ENCODE data around the gene ICE1.
"Not testable (repeated sequence)": the region's sequence is repeated elsewhere in the genome, so short reads cannot be mapped to it uniquely, and the experiment has no call there.

Gene ICE1

GRCh38 chr5:5421961-5422818 is at the start of gene ICE1:
ICE1 (plus strand) TSS chr5:5422677; CDS start chr5:5422916, 239 bp downstream.
- peak; percentile 95 for DNase-seq

GRCh38 chr5:5372930-5373329 is 49.5 kb upstream of the ICE1 start:
- DNase-seq = no peak

GRCh38 chr5:5373351-5373989 is 49.0 kb upstream of the ICE1 start:
- DNase-seq = no peak

- DNase-seq = no peak
Observed at GRCh38 chr5:5374009-5374715, 48.3 kb upstream of the ICE1 start.

GRCh38 chr5:5377780-5378179 is 44.7 kb upstream of the ICE1 start:
- no peak for DNase-seq

GRCh38 chr5:5378531-5378930 is 43.9 kb upstream of the ICE1 start:
- DNase-seq = no peak

- no peak for DNase-seq
Observed at GRCh38 chr5:5380298-5380697, 42.2 kb upstream of the ICE1 start.

- no peak for DNase-seq
Observed at GRCh38 chr5:5381310-5381913, 41.1 kb upstream of the ICE1 start.

- DNase-seq = no peak
Observed at GRCh38 chr5:5383461-5383860, 39.0 kb upstream of the ICE1 start.

- no peak for DNase-seq
Observed at GRCh38 chr5:5384660-5385330, 37.7 kb upstream of the ICE1 start.

GRCh38 chr5:5385331-5385662 is 37.2 kb upstream of the ICE1 start:
- DNase-seq = no peak

- no peak for DNase-seq
Observed at GRCh38 chr5:5386329-5386728, 36.1 kb upstream of the ICE1 start.

GRCh38 chr5:5387192-5387591 is 35.3 kb upstream of the ICE1 start:
- no peak for DNase-seq

- DNase-seq = no peak
Observed at GRCh38 chr5:5387777-5388176, 34.7 kb upstream of the ICE1 start.

- DNase-seq = not testable (repeated sequence)
Observed at GRCh38 chr5:5390121-5390869, 32.2 kb upstream of the ICE1 start.

GRCh38 chr5:5392504-5392903 is 30.0 kb upstream of the ICE1 start:
- DNase-seq = not testable (repeated sequence)

GRCh38 chr5:5394384-5394986 is 28.0 kb upstream of the ICE1 start:
- DNase-seq = not testable (repeated sequence)

GRCh38 chr5:5395093-5395492 is 27.4 kb upstream of the ICE1 start:
- DNase-seq = not testable (repeated sequence)

GRCh38 chr5:5398071-5398470 is 24.4 kb upstream of the ICE1 start:
- DNase-seq = no peak

GRCh38 chr5:5401095-5401494 is 21.4 kb upstream of the ICE1 start:
- no peak for DNase-seq

GRCh38 chr5:5403741-5404140 is 18.7 kb upstream of the ICE1 start:
- DNase-seq = no peak

GRCh38 chr5:5404381-5404780 is 18.1 kb upstream of the ICE1 start:
- DNase-seq = no peak
